Measurements from ENCODE around the gene TOM1L2. TPM values are rescaled to one million over a fixed set of nuclear protein-coding genes. Genes with fewer than 3 reads are reported as not detected.
A peak's percentile ranks its signal among the peaks of the same experiment; 100 is the strongest.

The TOM1L2 gene
- total and polyA plus RNA-seq, 2 experiments from 2014 or later: 46.4 to 145 TPM

DNA sequence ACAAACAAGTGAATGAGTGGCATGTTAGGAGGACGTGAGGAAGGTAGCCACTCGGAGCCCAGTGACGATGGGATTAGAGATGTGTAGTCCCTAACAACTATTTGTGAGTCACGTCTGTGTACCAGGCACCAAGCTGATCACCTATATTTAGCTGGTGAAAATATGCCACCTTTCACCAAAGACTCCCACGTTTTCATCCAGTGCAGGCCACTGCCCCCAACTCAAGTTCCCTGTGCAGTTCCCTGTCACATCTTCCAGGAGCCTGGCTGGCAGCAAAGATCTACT is 67.2 kb downstream of the TOM1L2 start:
- no peak for DNase-seq (ENCODE audit: low read depth in 1 of 2, low spot score in 1 of 2)
- Histone ChIP-seq H3K4me1 (ENCODE audit: low read depth) (peaks cover 17% of the 10 kb centered on the region), H3K27me3 (peaks cover 39% of the 10 kb centered on the region), H3K36me3 (no peaks in the 10 kb centered on the region), H3K27ac (no peak overlapping the region), H3K4me3 (no peak overlapping the region), H3K9me3 (ENCODE audit: low read depth) (no peaks in the 10 kb centered on the region)
- TF ChIP-seq, protein P1, sequence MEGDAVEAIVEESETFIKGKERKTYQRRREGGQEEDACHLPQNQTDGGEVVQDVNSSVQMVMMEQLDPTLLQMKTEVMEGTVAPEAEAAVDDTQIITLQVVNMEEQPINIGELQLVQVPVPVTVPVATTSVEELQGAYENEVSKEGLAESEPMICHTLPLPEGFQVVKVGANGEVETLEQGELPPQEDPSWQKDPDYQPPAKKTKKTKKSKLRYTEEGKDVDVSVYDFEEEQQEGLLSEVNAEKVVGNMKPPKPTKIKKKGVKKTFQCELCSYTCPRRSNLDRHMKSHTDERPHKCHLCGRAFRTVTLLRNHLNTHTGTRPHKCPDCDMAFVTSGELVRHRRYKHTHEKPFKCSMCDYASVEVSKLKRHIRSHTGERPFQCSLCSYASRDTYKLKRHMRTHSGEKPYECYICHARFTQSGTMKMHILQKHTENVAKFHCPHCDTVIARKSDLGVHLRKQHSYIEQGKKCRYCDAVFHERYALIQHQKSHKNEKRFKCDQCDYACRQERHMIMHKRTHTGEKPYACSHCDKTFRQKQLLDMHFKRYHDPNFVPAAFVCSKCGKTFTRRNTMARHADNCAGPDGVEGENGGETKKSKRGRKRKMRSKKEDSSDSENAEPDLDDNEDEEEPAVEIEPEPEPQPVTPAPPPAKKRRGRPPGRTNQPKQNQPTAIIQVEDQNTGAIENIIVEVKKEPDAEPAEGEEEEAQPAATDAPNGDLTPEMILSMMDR (IDR thresholded peaks at IDR 0.05; ENCODE audit: low read depth, low read length): no peak

DNA sequence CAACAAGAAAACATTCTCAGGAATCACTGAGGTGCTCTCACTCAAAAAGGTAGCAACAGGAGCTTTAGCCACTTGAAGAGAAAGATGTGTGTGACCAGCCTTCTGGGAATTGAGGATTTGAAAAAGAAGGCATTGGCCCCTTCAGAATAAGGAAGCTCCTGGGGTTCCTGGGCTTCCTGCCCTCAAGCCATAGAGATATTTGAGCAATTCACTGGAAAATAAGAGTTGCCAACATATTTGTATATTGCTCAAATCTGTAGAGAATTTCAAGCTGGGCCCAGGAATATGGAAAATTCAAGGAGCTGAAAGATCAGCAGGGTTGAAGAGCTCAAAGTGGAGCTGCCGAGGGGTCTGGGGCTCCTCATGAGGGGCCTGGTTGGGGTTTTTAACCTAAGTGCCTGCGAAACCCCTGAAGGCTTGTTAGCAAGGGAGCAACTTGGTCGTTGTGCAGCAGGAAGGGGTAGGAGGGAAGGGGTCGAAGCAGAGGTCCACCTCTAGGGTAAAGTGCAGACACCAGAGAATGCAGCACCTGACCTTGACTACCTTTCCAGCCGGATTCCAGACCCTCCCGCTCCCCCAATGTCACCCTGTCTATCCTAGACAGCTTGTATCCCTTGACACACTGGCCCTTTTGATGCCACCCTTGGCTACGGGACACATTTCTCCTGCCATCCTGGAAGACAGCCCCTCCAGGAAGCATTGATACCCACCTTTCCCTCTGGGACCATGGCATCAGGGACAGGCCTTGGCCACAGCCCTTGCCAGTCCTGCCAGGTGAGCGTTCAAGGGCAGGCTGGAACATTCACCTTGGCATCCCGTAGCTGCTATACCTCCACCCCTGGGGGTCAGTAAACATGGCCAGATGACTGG is 67.8 kb downstream of the TOM1L2 start:
- TF ChIP-seq, protein P1 (IDR thresholded peaks at IDR 0.05; ENCODE audit: low read depth, low read length): no peak
- DNase-seq (ENCODE audit: low read depth in 1 of 2, low spot score in 1 of 2): peak in 1 of 2 donors; percentile 51

GRCh38 chr17:17902877-17903276 is 69.3 kb downstream of the TOM1L2 start:
- no peak overlapping the region for H3K27ac ChIP-seq
- DNase-seq (ENCODE audit: low read depth in 1 of 2, low spot score in 1 of 2): peak in 1 of 2 donors; percentile 19

More for the DNA sequence above, 67.8 kb downstream of the TOM1L2 start:
- H3K4me1 ChIP-seq (ENCODE audit: low read depth): peaks cover 17% of the 10 kb centered on the region
- no peak overlapping the region for H3K27ac ChIP-seq
- peaks cover 42% of the 10 kb centered on the region for H3K27me3 ChIP-seq
- no peaks in the 10 kb centered on the region for H3K36me3 ChIP-seq
- H3K4me3 ChIP-seq: no peak overlapping the region
- H3K9me3 ChIP-seq (ENCODE audit: low read depth): no peaks in the 10 kb centered on the region

DNA sequence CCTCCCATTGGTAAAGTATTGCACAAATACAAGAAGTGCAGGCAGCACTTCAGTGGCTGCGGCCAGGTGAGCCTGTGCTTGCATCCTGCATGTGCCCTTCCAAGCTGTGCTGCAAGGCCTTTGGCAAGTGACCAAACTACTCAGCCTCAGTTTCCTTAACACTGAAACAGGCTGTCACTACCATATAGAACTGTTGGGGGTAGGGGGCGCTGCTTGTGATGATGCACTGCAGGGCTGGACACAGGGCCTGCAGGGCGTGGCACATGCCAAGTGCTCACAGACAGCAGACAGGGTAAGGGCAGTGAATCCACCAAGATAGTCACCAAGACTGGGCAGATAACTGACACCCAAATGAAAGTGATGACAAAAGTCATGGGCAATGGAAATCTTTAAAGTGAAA is 69.8 kb downstream of the TOM1L2 start:
- H3K27me3 ChIP-seq: peaks cover 36% of the 10 kb centered on the region
- TF ChIP-seq, protein P1 (IDR thresholded peaks at IDR 0.05; ENCODE audit: low read depth, low read length): no peak
- no peak for DNase-seq (ENCODE audit: low read depth in 1 of 2, low spot score in 1 of 2)
- H3K4me1 ChIP-seq (ENCODE audit: low read depth): peaks cover 20% of the 10 kb centered on the region
- H3K27ac ChIP-seq: no peak overlapping the region
- H3K36me3 ChIP-seq: no peaks in the 10 kb centered on the region
- no peak overlapping the region for H3K4me3 ChIP-seq
- no peaks in the 10 kb centered on the region for H3K9me3 ChIP-seq (ENCODE audit: low read depth)

More at GRCh38 chr17:17902877-17903276, 69.3 kb downstream of the TOM1L2 start:
- peaks cover 17% of the 10 kb centered on the region for H3K4me1 ChIP-seq (ENCODE audit: low read depth)
- no peaks in the 10 kb centered on the region for H3K9me3 ChIP-seq (ENCODE audit: low read depth)
- H3K36me3 ChIP-seq: no peaks in the 10 kb centered on the region
- peaks cover 39% of the 10 kb centered on the region for H3K27me3 ChIP-seq
- TF ChIP-seq, protein P1 (IDR thresholded peaks at IDR 0.05; ENCODE audit: low read depth, low read length): no peak
- H3K4me3 ChIP-seq: no peak overlapping the region

GRCh38 chr17:17900615-17901520 is 71.3 kb downstream of the TOM1L2 start:
- peaks cover 32% of the 10 kb centered on the region for H3K4me1 ChIP-seq (ENCODE audit: low read depth)
- TF ChIP-seq, protein P1 (IDR thresholded peaks at IDR 0.05; ENCODE audit: low read depth, low read length): no peak
- H3K27ac ChIP-seq: no peak overlapping the region
- peaks cover 26% of the 10 kb centered on the region for H3K27me3 ChIP-seq
- H3K9me3 ChIP-seq (ENCODE audit: low read depth): no peaks in the 10 kb centered on the region
- DNase-seq (ENCODE audit: low read depth in 1 of 2, low spot score in 1 of 2): peak in 1 of 2 donors; percentile 98
- no peak overlapping the region for H3K4me3 ChIP-seq
- H3K36me3 ChIP-seq: no peaks in the 10 kb centered on the region

All from cardiac muscle cell (in vitro differentiated cells and primary cell).